ENCODE measurements around the gene IGSF22.

IGSF22 gene

DNA sequence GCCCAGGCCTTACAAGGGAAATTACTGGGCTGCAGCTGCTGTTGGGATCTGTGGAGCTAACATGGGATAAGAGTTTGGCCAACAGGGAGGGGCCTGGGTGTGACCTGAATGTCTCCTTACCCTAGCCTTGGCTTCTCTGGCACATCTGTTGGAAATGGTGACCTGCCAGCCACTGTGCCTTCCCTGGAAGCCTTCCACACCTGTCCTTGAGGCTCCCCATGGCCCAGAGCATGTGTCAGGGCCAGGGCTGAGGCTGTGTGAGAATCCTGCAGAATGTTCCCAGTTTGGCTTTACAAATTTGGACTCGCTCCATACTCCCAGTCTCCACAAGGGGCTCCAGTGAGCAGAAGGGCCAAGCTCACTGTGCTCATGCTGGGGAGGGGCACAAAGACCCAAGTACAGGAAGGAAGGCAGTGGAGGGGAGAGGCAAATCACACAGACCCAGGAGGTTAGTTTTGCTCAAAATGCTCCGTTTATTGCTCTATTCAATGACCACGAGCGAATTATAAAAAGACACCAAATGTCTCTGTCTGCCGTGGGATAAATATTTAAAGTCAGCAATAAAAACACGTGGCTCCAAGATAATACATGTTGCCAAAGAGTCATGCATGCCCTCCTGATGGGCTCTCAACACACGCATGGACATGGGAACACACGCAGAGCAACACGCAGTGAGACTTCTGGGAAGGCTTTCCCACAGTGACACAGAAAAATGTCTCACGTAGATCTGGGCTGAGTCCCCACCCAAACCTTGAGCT lies 1.7 kb upstream of the IGSF22 start:
- H3K27ac ChIP-seq (ENCODE audit: low read length), result no peak overlapping the region
- H3K4me3 ChIP-seq (ENCODE audit: low read length), result no peak overlapping the region
- no peaks in the 10 kb centered on the region for H3K36me3 ChIP-seq (ENCODE audit: control insufficient read depth, low read depth, low read length)
- no peak overlapping the region for H3K9ac ChIP-seq (ENCODE audit: low read length)
- no peaks in the 10 kb centered on the region for H3K9me3 ChIP-seq (ENCODE audit: control insufficient read depth, low read depth, low read length)
- H3K27me3 ChIP-seq (ENCODE audit: control insufficient read depth, insufficient read depth, low read length), result no peaks in the 10 kb centered on the region
- peaks cover 14% of the 10 kb centered on the region for H3K4me1 ChIP-seq (ENCODE audit: control insufficient read depth, low read depth, low read length)

DNA sequence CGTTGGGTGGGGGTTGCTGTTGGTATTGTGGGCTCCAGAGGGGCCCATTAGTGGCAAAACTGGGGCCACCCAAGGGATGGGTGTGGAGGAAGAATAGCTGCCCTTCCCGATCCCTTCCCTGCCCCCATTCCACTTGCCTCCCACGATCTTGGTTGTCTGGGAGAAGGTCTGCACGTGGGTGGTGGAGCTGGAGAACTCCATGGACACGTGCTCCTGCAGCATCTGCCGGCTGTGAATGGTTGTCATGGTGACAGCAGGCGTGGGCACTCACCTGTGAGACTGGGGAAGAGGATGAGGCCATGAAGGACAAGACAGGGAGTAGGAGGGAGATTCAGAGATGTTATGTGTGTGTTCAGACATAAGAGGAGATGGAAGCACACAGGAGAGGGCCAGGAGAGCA lies 2.0 kb downstream of the IGSF22 start:
- H3K9ac ChIP-seq (ENCODE audit: low read length), result no peak overlapping the region
- no peak overlapping the region for H3K4me3 ChIP-seq (ENCODE audit: low read length)
- no peak overlapping the region for H3K27ac ChIP-seq (ENCODE audit: low read length)
- no peaks in the 10 kb centered on the region for H3K9me3 ChIP-seq (ENCODE audit: control insufficient read depth, low read depth, low read length)
- H3K4me1 ChIP-seq (ENCODE audit: control insufficient read depth, low read depth, low read length), result peaks cover 17% of the 10 kb centered on the region
- no peaks in the 10 kb centered on the region for H3K27me3 ChIP-seq (ENCODE audit: control insufficient read depth, insufficient read depth, low read length)
- H3K36me3 ChIP-seq (ENCODE audit: control insufficient read depth, low read depth, low read length), result no peaks in the 10 kb centered on the region

DNA sequence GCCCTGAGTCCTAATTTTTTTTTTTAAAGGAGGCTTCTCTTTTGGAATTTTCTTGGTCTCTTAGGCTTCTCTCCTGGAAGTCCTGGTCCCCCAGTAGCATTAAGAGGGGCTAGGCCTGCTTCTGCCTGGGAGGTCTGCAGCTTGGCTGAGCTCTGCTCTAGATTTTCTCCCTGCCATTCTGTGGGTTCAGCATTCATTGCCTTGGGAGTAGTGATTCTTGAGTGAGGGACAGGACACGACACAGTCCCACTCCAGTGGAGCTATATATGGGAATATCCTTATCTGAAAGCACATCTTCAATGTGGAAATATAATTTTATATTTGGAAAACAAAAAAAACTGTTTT lies 3.7 kb downstream of the IGSF22 start:
- Histone ChIP-seq H3K9ac (ENCODE audit: low read length) (peak overlapping the region; percentile 70), H3K9me3 (ENCODE audit: control insufficient read depth, low read depth, low read length) (no peaks in the 10 kb centered on the region), H3K36me3 (ENCODE audit: control insufficient read depth, low read depth, low read length) (no peaks in the 10 kb centered on the region), H3K4me1 (ENCODE audit: control insufficient read depth, low read depth, low read length) (peaks cover 12% of the 10 kb centered on the region), H3K27me3 (ENCODE audit: control insufficient read depth, insufficient read depth, low read length) (no peaks in the 10 kb centered on the region), H3K27ac (ENCODE audit: low read length) (no peak overlapping the region), H3K4me3 (ENCODE audit: low read length) (peak overlapping the region; percentile 78)

GRCh38 chr11:18721561-18722292 lies 4.3 kb downstream of the IGSF22 start:
- Histone ChIP-seq H3K4me1 (ENCODE audit: control insufficient read depth, low read depth, low read length) (peaks cover 12% of the 10 kb centered on the region), H3K4me3 (ENCODE audit: low read length) (peak overlapping the region; percentile 78), H3K27me3 (ENCODE audit: control insufficient read depth, insufficient read depth, low read length) (no peaks in the 10 kb centered on the region), H3K27ac (ENCODE audit: low read length) (no peak overlapping the region), H3K9me3 (ENCODE audit: control insufficient read depth, low read depth, low read length) (no peaks in the 10 kb centered on the region), H3K36me3 (ENCODE audit: control insufficient read depth, low read depth, low read length) (no peaks in the 10 kb centered on the region), H3K9ac (ENCODE audit: low read length) (peak overlapping the region; percentile 70)

DNA sequence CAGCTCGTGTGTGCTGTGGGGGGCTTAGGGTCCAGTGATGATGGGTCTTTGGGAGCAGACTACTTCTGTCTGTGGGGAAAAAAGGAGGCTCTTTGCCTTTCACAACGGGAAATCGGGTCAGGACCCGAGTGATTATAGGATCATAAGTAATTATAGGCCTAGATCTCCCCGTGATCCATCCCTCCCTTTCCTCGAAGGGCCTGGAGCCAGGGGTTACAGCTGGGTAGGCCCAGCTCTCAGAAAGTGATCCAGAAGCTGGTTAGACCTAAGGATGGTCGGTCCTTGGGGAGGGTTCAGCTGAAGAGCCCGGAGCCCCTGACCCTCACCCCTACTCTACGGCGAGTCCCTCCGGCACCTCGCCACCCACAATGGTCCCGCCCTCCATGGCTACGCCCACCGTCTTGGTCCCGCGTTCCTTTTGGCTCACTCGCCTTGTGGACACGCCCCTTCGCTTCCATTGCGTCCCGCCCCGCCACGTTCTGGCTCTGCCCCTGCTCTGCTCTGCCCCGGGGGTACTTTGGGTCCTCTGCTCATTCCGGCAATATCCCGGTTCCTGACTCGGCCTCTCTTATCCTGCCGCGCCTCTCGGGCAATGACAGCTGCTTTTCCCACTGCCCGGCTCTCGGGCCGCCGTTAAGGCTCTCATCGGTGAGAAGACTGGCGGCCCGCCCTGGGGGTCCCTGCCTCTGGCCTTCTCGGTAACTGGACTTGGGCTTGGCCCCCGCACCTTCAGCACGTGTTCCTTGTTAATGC lies 5.0 kb downstream of the IGSF22 start:
- Histone ChIP-seq H3K9ac (ENCODE audit: low read length) (peak overlapping the region; percentile 70), H3K4me3 (ENCODE audit: low read length) (peak overlapping the region; percentile 78)

GRCh38 chr11:18720091-18720807 lies 5.7 kb downstream of the IGSF22 start:
- no peaks in the 10 kb centered on the region for H3K9me3 ChIP-seq (ENCODE audit: control insufficient read depth, low read depth, low read length)
- H3K4me1 ChIP-seq (ENCODE audit: control insufficient read depth, low read depth, low read length), result peaks cover 3% of the 10 kb centered on the region
- no peak overlapping the region for H3K27ac ChIP-seq (ENCODE audit: low read length)
- H3K36me3 ChIP-seq (ENCODE audit: control insufficient read depth, low read depth, low read length), result no peaks in the 10 kb centered on the region
- H3K9ac ChIP-seq (ENCODE audit: low read length), result no peak overlapping the region
- H3K27me3 ChIP-seq (ENCODE audit: control insufficient read depth, insufficient read depth, low read length), result no peaks in the 10 kb centered on the region
- peak overlapping the region; percentile 78 for H3K4me3 ChIP-seq (ENCODE audit: low read length)

More for the DNA sequence above, 5.0 kb downstream of the IGSF22 start:
- H3K27me3 ChIP-seq (ENCODE audit: control insufficient read depth, insufficient read depth, low read length), result no peaks in the 10 kb centered on the region
- H3K27ac ChIP-seq (ENCODE audit: low read length), result no peak overlapping the region
- no peaks in the 10 kb centered on the region for H3K9me3 ChIP-seq (ENCODE audit: control insufficient read depth, low read depth, low read length)
- peaks cover 8% of the 10 kb centered on the region for H3K4me1 ChIP-seq (ENCODE audit: control insufficient read depth, low read depth, low read length)
- no peaks in the 10 kb centered on the region for H3K36me3 ChIP-seq (ENCODE audit: control insufficient read depth, low read depth, low read length)

DNA sequence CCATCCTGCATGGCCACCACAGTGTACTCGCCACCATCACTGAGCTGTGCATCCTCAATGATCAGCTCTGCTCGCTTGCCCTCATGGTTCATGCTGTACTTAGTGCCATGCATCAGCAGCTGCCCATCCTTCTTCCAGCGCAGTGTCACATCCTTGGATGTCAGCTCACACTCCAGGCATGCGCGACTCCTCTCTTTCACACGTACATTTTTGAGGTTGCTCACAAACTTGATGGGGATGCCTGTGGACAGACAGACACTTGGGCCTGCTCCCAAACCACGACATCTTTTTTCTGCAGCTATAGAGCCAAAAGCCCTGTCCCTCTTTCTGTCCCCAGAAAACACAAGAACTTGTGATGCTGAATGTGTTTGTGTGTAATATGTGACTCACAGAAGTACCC lies 10.5 kb downstream of the IGSF22 start:
- no peaks in the 10 kb centered on the region for H3K27me3 ChIP-seq (ENCODE audit: control insufficient read depth, insufficient read depth, low read length)

DNA sequence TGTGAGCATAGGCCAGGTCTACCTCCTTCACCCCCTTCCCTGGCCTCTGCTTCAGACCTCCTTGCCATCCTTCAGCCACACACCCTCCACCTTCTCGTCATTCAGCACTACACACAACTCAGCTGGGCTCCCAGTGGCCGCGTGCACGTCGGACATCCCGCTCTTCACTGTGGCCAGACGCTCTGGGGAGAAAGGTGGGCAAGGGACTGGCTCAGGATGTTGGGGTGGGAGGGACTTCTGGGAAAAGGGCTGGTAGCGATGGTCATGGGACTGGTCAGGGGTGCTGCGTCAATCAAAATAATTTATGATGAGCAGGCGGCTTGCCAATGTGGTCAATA lies 11.6 kb downstream of the IGSF22 start:
- no peak overlapping the region for H3K27ac ChIP-seq (ENCODE audit: low read length)
- no peaks in the 10 kb centered on the region for H3K36me3 ChIP-seq (ENCODE audit: control insufficient read depth, low read depth, low read length)
- H3K4me3 ChIP-seq (ENCODE audit: low read length), result no peak overlapping the region
- no peaks in the 10 kb centered on the region for H3K4me1 ChIP-seq (ENCODE audit: control insufficient read depth, low read depth, low read length)
- H3K9ac ChIP-seq (ENCODE audit: low read length), result no peak overlapping the region
- no peaks in the 10 kb centered on the region for H3K9me3 ChIP-seq (ENCODE audit: control insufficient read depth, low read depth, low read length)
- no peaks in the 10 kb centered on the region for H3K27me3 ChIP-seq (ENCODE audit: control insufficient read depth, insufficient read depth, low read length)

More for the DNA sequence above, 10.5 kb downstream of the IGSF22 start:
- Histone ChIP-seq H3K27ac (ENCODE audit: low read length) (no peak overlapping the region), H3K4me1 (ENCODE audit: control insufficient read depth, low read depth, low read length) (no peaks in the 10 kb centered on the region), H3K9ac (ENCODE audit: low read length) (no peak overlapping the region), H3K4me3 (ENCODE audit: low read length) (no peak overlapping the region), H3K9me3 (ENCODE audit: control insufficient read depth, low read depth, low read length) (no peaks in the 10 kb centered on the region), H3K36me3 (ENCODE audit: control insufficient read depth, low read depth, low read length) (no peaks in the 10 kb centered on the region)

DNA sequence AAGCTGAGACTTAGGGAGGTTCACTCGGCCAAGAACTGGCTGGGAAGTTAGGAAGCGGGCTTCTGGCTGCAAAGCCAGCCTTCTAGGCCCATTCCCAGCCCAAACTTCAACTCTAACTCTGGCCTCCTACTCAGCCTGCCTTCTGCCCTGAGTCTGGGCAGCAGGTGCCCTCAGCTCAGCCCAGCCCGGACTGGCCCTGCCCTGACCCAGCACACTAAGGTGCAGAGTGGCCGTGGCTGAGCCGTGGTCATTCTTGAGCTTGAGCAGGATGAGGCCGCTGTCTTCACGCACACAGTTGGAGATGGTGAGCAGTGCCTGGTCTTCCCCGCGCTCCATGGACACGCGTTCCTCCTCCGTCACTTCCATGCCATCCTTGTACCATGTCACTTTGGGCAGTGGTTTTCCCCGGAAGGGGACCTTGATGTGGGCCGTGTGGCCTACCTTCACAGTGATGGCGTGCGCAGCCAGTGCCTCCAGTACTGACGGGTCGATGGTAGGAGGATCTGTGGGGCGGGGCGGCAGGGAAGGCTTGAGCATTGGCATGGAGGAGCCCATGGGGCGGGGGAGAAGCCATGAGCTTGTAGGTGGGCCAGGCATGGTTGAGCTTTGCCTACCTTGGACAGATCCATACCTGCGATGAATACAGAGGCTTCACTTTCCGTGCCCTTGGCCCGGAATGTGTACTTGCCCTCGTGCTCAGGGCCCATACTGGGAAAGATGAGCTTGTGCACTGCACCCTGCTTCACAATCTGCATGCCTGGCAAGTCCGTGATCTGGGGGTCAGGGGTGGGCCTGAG lies 12.1 kb downstream of the IGSF22 start:
- H3K27ac ChIP-seq (ENCODE audit: low read length), result no peak overlapping the region
- H3K9ac ChIP-seq (ENCODE audit: low read length), result no peak overlapping the region
- no peaks in the 10 kb centered on the region for H3K27me3 ChIP-seq (ENCODE audit: control insufficient read depth, insufficient read depth, low read length)
- H3K9me3 ChIP-seq (ENCODE audit: control insufficient read depth, low read depth, low read length), result no peaks in the 10 kb centered on the region
- no peak overlapping the region for H3K4me3 ChIP-seq (ENCODE audit: low read length)
- H3K4me1 ChIP-seq (ENCODE audit: control insufficient read depth, low read depth, low read length), result no peaks in the 10 kb centered on the region
- no peaks in the 10 kb centered on the region for H3K36me3 ChIP-seq (ENCODE audit: control insufficient read depth, low read depth, low read length)

- Histone ChIP-seq H3K27me3 (ENCODE audit: control insufficient read depth, insufficient read depth, low read length) (no peaks in the 10 kb centered on the region), H3K9me3 (ENCODE audit: control insufficient read depth, low read depth, low read length) (no peaks in the 10 kb centered on the region), H3K4me3 (ENCODE audit: low read length) (no peak overlapping the region), H3K27ac (ENCODE audit: low read length) (no peak overlapping the region), H3K4me1 (ENCODE audit: control insufficient read depth, low read depth, low read length) (no peaks in the 10 kb centered on the region), H3K9ac (ENCODE audit: low read length) (no peak overlapping the region), H3K36me3 (ENCODE audit: control insufficient read depth, low read depth, low read length) (no peaks in the 10 kb centered on the region)
Measured at GRCh38 chr11:18710545-18710944, 15.4 kb downstream of the IGSF22 start.

- no peak overlapping the region for H3K27ac ChIP-seq (ENCODE audit: low read length)
- no peak overlapping the region for H3K9ac ChIP-seq (ENCODE audit: low read length)
- H3K4me3 ChIP-seq (ENCODE audit: low read length), result no peak overlapping the region
- H3K36me3 ChIP-seq (ENCODE audit: control insufficient read depth, low read depth, low read length), result no peaks in the 10 kb centered on the region
- H3K9me3 ChIP-seq (ENCODE audit: control insufficient read depth, low read depth, low read length), result no peaks in the 10 kb centered on the region
- H3K27me3 ChIP-seq (ENCODE audit: control insufficient read depth, insufficient read depth, low read length), result no peaks in the 10 kb centered on the region
- H3K4me1 ChIP-seq (ENCODE audit: control insufficient read depth, low read depth, low read length), result no peaks in the 10 kb centered on the region
Measured at GRCh38 chr11:18709414-18709813, 16.6 kb downstream of the IGSF22 start.

Measured in iPS-18a (cell line).